H9 (cell line): ENCODE results near the gene TSPYL4. TPM values are rescaled to one million over a fixed set of nuclear protein-coding genes. Genes with fewer than 3 reads are reported as not detected.

Experiments
- DNase-seq: peaks from one replicate; pipeline ENCODE4 v3.0.0-alpha.2; 2017
- H2AFZ ChIP-seq: one replicate; pipeline ENCODE4 v1.6.1; 2013; ENCODE audit warnings: mild to moderate bottlenecking, low read length, control low read depth, moderate library complexity
- H2AK5ac ChIP-seq: 2 replicates; pipeline ENCODE4 v1.6.1; 2013; ENCODE audit warnings: low read length, control low read depth, mixed read lengths; ENCODE audit not compliant: insufficient read length
- H2BK120ac ChIP-seq: one replicate; pipeline ENCODE4 v1.6.1; 2013; ENCODE audit warnings: low read depth, mild to moderate bottlenecking, low read length, control low read depth, inconsistent platforms; ENCODE audit not compliant: poor library complexity, severe bottlenecking
- H2BK12ac ChIP-seq: 2 replicates; pipeline ENCODE4 v1.6.1; 2013; ENCODE audit warnings: low read length, control low read depth, mixed read lengths, low read depth; ENCODE audit not compliant: insufficient read length
- H2BK15ac ChIP-seq: 2 replicates; pipeline ENCODE4 v1.6.1; 2013; ENCODE audit warnings: low read depth, low read length, control low read depth
- H2BK20ac ChIP-seq: one replicate; pipeline ENCODE4 v1.6.1; 2013; ENCODE audit warnings: low read depth, mild to moderate bottlenecking, low read length, control low read depth, inconsistent platforms; ENCODE audit not compliant: poor library complexity, severe bottlenecking
- H2BK5ac ChIP-seq: 2 replicates; pipeline ENCODE4 v1.6.1; 2013; ENCODE audit warnings: low read length, control low read depth, mixed read lengths; ENCODE audit not compliant: insufficient read length
- H3K14ac ChIP-seq: 2 replicates; pipeline ENCODE4 v1.6.1; 2013; ENCODE audit warnings: low read length, control low read depth; ENCODE audit not compliant: insufficient read depth
- H3K18ac ChIP-seq: 2 replicates; pipeline ENCODE4 v1.6.1; 2013; ENCODE audit warnings: low read depth, mild to moderate bottlenecking, mixed read lengths, low read length, control low read depth; ENCODE audit not compliant: insufficient read length
- H3K23ac ChIP-seq: 2 replicates; pipeline ENCODE4 v1.6.1; 2013; ENCODE audit warnings: low read length, control low read depth, mixed read lengths, low read depth; ENCODE audit not compliant: insufficient read length
- H3K23me2 ChIP-seq: 2 replicates; pipeline ENCODE4 v1.6.1; 2013; ENCODE audit warnings: low read depth, mild to moderate bottlenecking, mixed read lengths, low read length, control low read depth; ENCODE audit not compliant: insufficient read length, poor library complexity, severe bottlenecking
- H3K27ac ChIP-seq: 2 replicates; pipeline ENCODE4 v1.5.1; 2013; ENCODE audit warnings: low read length, control low read depth, mixed read lengths, low read depth; ENCODE audit not compliant: insufficient read length
- H3K27me3 ChIP-seq: 2 replicates; pipeline ENCODE4 v1.6.1; 2013; ENCODE audit warnings: low read length, control low read depth, inconsistent platforms; ENCODE audit not compliant: insufficient read depth
- H3K4ac ChIP-seq: 2 replicates; pipeline ENCODE4 v1.6.1; 2013; ENCODE audit warnings: low read depth, mild to moderate bottlenecking, control low read depth, inconsistent platforms, low read length, moderate library complexity
- H3K4me1 ChIP-seq: 2 replicates; pipeline ENCODE4 v1.6.1; 2013; ENCODE audit warnings: low read length, control low read depth, inconsistent platforms; ENCODE audit not compliant: insufficient read depth
- H3K4me2 ChIP-seq: 2 replicates; pipeline ENCODE4 v1.6.1; 2013; ENCODE audit warnings: low read length, control low read depth, mixed read lengths; ENCODE audit not compliant: insufficient read length, insufficient read depth
- H3K56ac ChIP-seq: 2 replicates; pipeline ENCODE4 v1.6.1; 2013; ENCODE audit warnings: low read depth, mild to moderate bottlenecking, mixed read lengths, low read length, control low read depth; ENCODE audit not compliant: insufficient read length
- H3K79me1 ChIP-seq: 2 replicates; pipeline ENCODE4 v1.6.1; 2013; ENCODE audit warnings: low read depth, mild to moderate bottlenecking, moderate library complexity, low read length, control low read depth, inconsistent platforms; ENCODE audit not compliant: insufficient read depth, poor library complexity, severe bottlenecking
- H3K79me2 ChIP-seq: 2 replicates; pipeline ENCODE4 v1.6.1; 2013; ENCODE audit warnings: low read length, control low read depth, inconsistent platforms; ENCODE audit not compliant: insufficient read depth
- H3K9ac ChIP-seq: 2 replicates; pipeline ENCODE4 v1.6.1; 2013; ENCODE audit warnings: low read length, control low read depth, mixed read lengths; ENCODE audit not compliant: insufficient read length; ENCODE audit errors: extremely low read depth
- H3K9me3 ChIP-seq: one replicate; pipeline ENCODE4 v1.6.1; 2013; ENCODE audit warnings: low read depth, low read length, inconsistent platforms; ENCODE audit not compliant: control insufficient read depth
- H3T11ph ChIP-seq: one replicate; pipeline ENCODE4 v1.6.1; 2013; ENCODE audit warnings: mild to moderate bottlenecking, low read length, control low read depth, inconsistent platforms
- H4K20me1 ChIP-seq: one replicate; pipeline ENCODE4 v1.6.1; 2013; ENCODE audit not compliant: control insufficient read depth, insufficient read length, insufficient read depth
- H4K5ac ChIP-seq: 2 replicates; pipeline ENCODE4 v1.6.1; 2013; ENCODE audit warnings: low read depth, mild to moderate bottlenecking, mixed read lengths, low read length, control low read depth; ENCODE audit not compliant: insufficient read length
- H4K8ac ChIP-seq: replicated peaks from 2 replicates; pipeline ENCODE4 v1.6.1; 2013; ENCODE audit warnings: low read length, control low read depth, mixed read lengths, low read depth; ENCODE audit not compliant: insufficient read length
- H4K91ac ChIP-seq: 2 replicates; pipeline ENCODE4 v1.6.1; 2013; ENCODE audit warnings: low read depth, mild to moderate bottlenecking, moderate library complexity, mixed read lengths, low read length, control low read depth; ENCODE audit not compliant: insufficient read length
- H3K27ac Mint-ChIP-seq, 3 experiments: 2 replicates in 2 of 3; 3 replicates in 1 of 3; pipeline ENCODE4 v1.8.0; 2020 to 2021; ENCODE audit warnings: mixed read lengths in 3 of 3, mild to moderate bottlenecking in 1 of 3, moderate library complexity in 1 of 3
- H3K27me3 Mint-ChIP-seq: 2 replicates; pipeline ENCODE4 v1.8.0; 2021; ENCODE audit warnings: low read depth, mild to moderate bottlenecking, moderate library complexity, mixed read lengths
- H3K36me3 Mint-ChIP-seq, 3 experiments: 2 replicates in 2 of 3; 3 replicates in 1 of 3; pipeline ENCODE4 v1.8.0; 2020 to 2021; ENCODE audit warnings: low read depth in 3 of 3, mixed read lengths in 3 of 3; ENCODE audit not compliant: insufficient read depth in 1 of 3
- H3K4me1 Mint-ChIP-seq, 2 experiments: 2 replicates each; pipeline ENCODE4 v1.8.0; 2020; ENCODE audit warnings: mixed read lengths in 2 of 2
- H3K4me3 Mint-ChIP-seq, 2 experiments: 2 replicates in 1 of 2; 3 replicates in 1 of 2; pipeline ENCODE4 v1.8.0; 2020 to 2021; ENCODE audit warnings: mild to moderate bottlenecking in 2 of 2, mixed read lengths in 2 of 2, moderate library complexity in 1 of 2
- H3K9me3 Mint-ChIP-seq, 2 experiments: 2 replicates in 1 of 2; 3 replicates in 1 of 2; pipeline ENCODE4 v1.8.0; 2020; ENCODE audit warnings: mild to moderate bottlenecking in 2 of 2, mixed read lengths in 2 of 2, moderate library complexity in 1 of 2
- CTCF ChIP-seq: fragments of 200-600 bp; sonication (generic); conservative IDR thresholded peaks from 3 replicates; pipeline ENCODE4 v1.8.0; 2021; ENCODE audit warnings: antibody characterized with exemption, mild to moderate bottlenecking
- WGBS: extraction: QIAGEN DNeasy Blood & Tissue Kit; methylation state at CpG from one replicate; pipeline ENCODE4 v1.1.7; 2013; ENCODE audit warnings: missing lambda C conversion rate, low lambda C conversion rate, mixed read lengths; ENCODE audit not compliant: insufficient read length; ENCODE audit errors: extremely low coverage; 5-methylcytosine and 5-hydroxymethylcytosine counted together
- total RNA-seq: library from RNA; stranded (reverse); gene quantifications from 2 replicates; pipeline ENCODE4 v1.2.1, GENCODE V29; 2021

TSPYL4 gene
- total RNA-seq, 1 experiment from 2014 or later: 19.0 TPM

GRCh38 chr6:116290799-116291198 lies 36.9 kb upstream of the TSPYL4 start:
- no peak for TF ChIP-seq CTCF
- no peaks in the 10 kb centered on the region for H3K4me1 Mint-ChIP-seq
- no peak overlapping the region for H3K4ac ChIP-seq
- H3K23me2 ChIP-seq: no peaks in the 10 kb centered on the region
- no peaks in the 10 kb centered on the region for H4K20me1 ChIP-seq
- H3K27ac ChIP-seq: no peak overlapping the region
- no peaks in the 10 kb centered on the region for H3K79me1 ChIP-seq
- no peak overlapping the region for H3K27ac Mint-ChIP-seq
- H2BK120ac ChIP-seq: no peak overlapping the region
- H3K14ac ChIP-seq: no peak overlapping the region
- no peak overlapping the region for H2AFZ ChIP-seq
- H3K27me3 Mint-ChIP-seq: no peaks in the 10 kb centered on the region
- no peak overlapping the region for H4K8ac ChIP-seq
- no peaks in the 10 kb centered on the region for H3K27me3 ChIP-seq
- H3K9me3 ChIP-seq: no peaks in the 10 kb centered on the region
- WGBS: no CpG with 5 or more reads among the region's 2 CpGs
- H3K36me3 Mint-ChIP-seq: no peaks in the 10 kb centered on the region
- H3T11ph ChIP-seq: no peak overlapping the region
- H4K5ac ChIP-seq: no peak overlapping the region
- no peak overlapping the region for H2BK15ac ChIP-seq
- no peak overlapping the region for H2BK5ac ChIP-seq
- H3K4me3 Mint-ChIP-seq: no peak overlapping the region
- H3K4me1 ChIP-seq: no peaks in the 10 kb centered on the region
- no peaks in the 10 kb centered on the region for H3K79me2 ChIP-seq
- no peak for DNase-seq
- H3K9ac ChIP-seq: no peak overlapping the region
- H3K56ac ChIP-seq: no peak overlapping the region
- no peaks in the 10 kb centered on the region; a peak in 1 of 5 replicates for H3K9me3 Mint-ChIP-seq
- no peak overlapping the region for H2AK5ac ChIP-seq
- H3K4me2 ChIP-seq: no peak overlapping the region
- no peak overlapping the region for H3K18ac ChIP-seq
- H4K91ac ChIP-seq: no peak overlapping the region
- no peak overlapping the region for H3K23ac ChIP-seq
- H2BK20ac ChIP-seq: no peak overlapping the region
- no peak overlapping the region for H2BK12ac ChIP-seq
